Neuronal stem cell (in vitro differentiated cells): ENCODE data around the gene PDGFRA.

ENCODE experiments used
- DNase-seq: peaks from one replicate; pipeline ENCODE4 v3.0.0-alpha.2; 2013; ENCODE audit warnings: low spot score
- H2AFZ ChIP-seq: one replicate; pipeline ENCODE4 v1.6.1; 2013; ENCODE audit warnings: mild to moderate bottlenecking, low read length, inconsistent platforms
- H2AK5ac ChIP-seq: 2 replicates; pipeline ENCODE4 v1.6.1; 2013; ENCODE audit warnings: low read depth, mild to moderate bottlenecking, inconsistent platforms, low read length, moderate library complexity, mixed read lengths
- H2BK120ac ChIP-seq: 2 replicates; pipeline ENCODE4 v1.6.1; 2013; ENCODE audit warnings: low read depth, mild to moderate bottlenecking, inconsistent platforms, low read length, moderate library complexity, mixed read lengths
- H2BK12ac ChIP-seq: one replicate; pipeline ENCODE4 v1.6.1; 2013; ENCODE audit warnings: low read length, inconsistent platforms
- H2BK15ac ChIP-seq: 2 replicates; pipeline ENCODE4 v1.6.1; 2013; ENCODE audit warnings: mild to moderate bottlenecking, low read length, inconsistent platforms, mixed read lengths
- H2BK5ac ChIP-seq: one replicate; pipeline ENCODE4 v1.6.1; 2013; ENCODE audit warnings: inconsistent platforms, mild to moderate bottlenecking, low read length, moderate library complexity
- H3K14ac ChIP-seq: one replicate; pipeline ENCODE4 v1.6.1; 2013; ENCODE audit warnings: low read length, inconsistent platforms
- H3K18ac ChIP-seq: 2 replicates; pipeline ENCODE4 v1.6.1; 2013; ENCODE audit warnings: low read length, inconsistent platforms
- H3K23ac ChIP-seq: 2 replicates; pipeline ENCODE4 v1.6.1; 2013; ENCODE audit warnings: low read depth, mild to moderate bottlenecking, mixed read lengths, low read length, inconsistent platforms; ENCODE audit not compliant: poor library complexity
- H3K27ac ChIP-seq: replicated peaks from 3 replicates; pipeline ENCODE4 v1.5.1; 2013; ENCODE audit warnings: low read length, inconsistent platforms
- H3K27me3 ChIP-seq, 3 experiments: 2 replicates each; pipeline ENCODE4 v1.6.1; 2013; ENCODE audit warnings: low read length in 3 of 3, mild to moderate bottlenecking in 2 of 3, inconsistent platforms in 1 of 3, low read depth in 1 of 3, mixed read lengths in 1 of 3, moderate library complexity in 1 of 3; ENCODE audit not compliant: control insufficient read depth in 3 of 3, insufficient read depth in 3 of 3
- H3K36me3 ChIP-seq, 2 donors: replicated peaks in 1 of 2; 2 replicates each; pipeline ENCODE4 v1.6.1; 2013; ENCODE audit warnings: low read length in 2 of 2; ENCODE audit not compliant: control insufficient read depth in 2 of 2, insufficient read depth in 2 of 2
- H3K4ac ChIP-seq: 2 replicates; pipeline ENCODE4 v1.6.1; 2013; ENCODE audit warnings: inconsistent platforms, mild to moderate bottlenecking, low read length, moderate library complexity
- H3K4me1 ChIP-seq, 2 donors: 1 replicate in 1 of 2; 2 replicates in 1 of 2; pipeline ENCODE4 v1.6.1; 2013; ENCODE audit warnings: low read length in 2 of 2, low read depth in 1 of 2; ENCODE audit not compliant: control insufficient read depth in 2 of 2, insufficient read depth in 1 of 2
- H3K4me2 ChIP-seq: one replicate; pipeline ENCODE4 v1.6.1; 2013; ENCODE audit warnings: mild to moderate bottlenecking, low read length, inconsistent platforms; ENCODE audit not compliant: insufficient read depth, poor library complexity, severe bottlenecking
- H3K4me3 ChIP-seq, 2 donors: 2 replicates each; pipeline ENCODE4 v1.5.1; 2013; ENCODE audit warnings: low read length in 2 of 2, mild to moderate bottlenecking in 2 of 2, inconsistent platforms in 1 of 2, moderate library complexity in 1 of 2
- H3K79me1 ChIP-seq: one replicate; pipeline ENCODE4 v1.6.1; 2013; ENCODE audit warnings: low read depth, mild to moderate bottlenecking, inconsistent platforms, low read length, moderate library complexity
- H3K9ac ChIP-seq: one replicate; pipeline ENCODE4 v1.6.1; 2013; ENCODE audit warnings: mild to moderate bottlenecking, low read depth, low read length, inconsistent platforms; ENCODE audit not compliant: poor library complexity
- H3K9me3 ChIP-seq, 2 donors: replicated peaks in 1 of 2; 2 replicates each; pipeline versions ENCODE3 to v1.6.1; 2013; ENCODE audit warnings: low read length in 2 of 2, mild to moderate bottlenecking in 2 of 2, inconsistent platforms in 1 of 2, low read depth in 1 of 2, mixed read lengths in 1 of 2, moderate library complexity in 1 of 2; ENCODE audit not compliant: control insufficient read depth in 2 of 2, insufficient read depth in 1 of 2
- H4K8ac ChIP-seq: one replicate; pipeline ENCODE4 v1.6.1; 2013; ENCODE audit warnings: low read depth, mild to moderate bottlenecking, inconsistent platforms, low read length, moderate library complexity
- H4K91ac ChIP-seq: one replicate; pipeline ENCODE4 v1.6.1; 2013; ENCODE audit warnings: low read length, low read depth, mild to moderate bottlenecking, inconsistent platforms; ENCODE audit not compliant: poor library complexity
- WGBS, 2 donors: extraction: QIAGEN DNeasy Blood & Tissue Kit; methylation state at CpG; one replicate each; pipeline ENCODE4 v1.1.7; 2013; ENCODE audit warnings: missing lambda C conversion rate in 2 of 2, mixed read lengths in 1 of 2; ENCODE audit not compliant: insufficient read length in 2 of 2, insufficient replicate concordance in 1 of 2; ENCODE audit errors: extremely low coverage in 2 of 2; 5-methylcytosine and 5-hydroxymethylcytosine counted together

Gene PDGFRA

GRCh38 chr4:54197926-54198325 lies 31.2 kb upstream of the PDGFRA start:
- no peak overlapping the region for H3K27ac ChIP-seq
- H4K8ac ChIP-seq, result no peak overlapping the region
- H3K36me3 ChIP-seq, result no peaks in the 10 kb centered on the region
- H3K18ac ChIP-seq, result no peak overlapping the region
- no peak overlapping the region for H3K9ac ChIP-seq
- DNase-seq, result no peak
- H3K79me1 ChIP-seq, result no peaks in the 10 kb centered on the region
- H3K9me3 ChIP-seq, result no peaks in the 10 kb centered on the region
- no peak overlapping the region for H2AK5ac ChIP-seq
- peaks cover 2 to 6% of the 10 kb centered on the region in 2 donors for H3K4me1 ChIP-seq
- no peak overlapping the region for H2BK120ac ChIP-seq
- H3K14ac ChIP-seq, result no peak overlapping the region
- no peak overlapping the region for H2BK5ac ChIP-seq
- no CpG with 5 or more reads among the region's 2 CpGs for WGBS, 2 donors
- H3K4me2 ChIP-seq, result no peak overlapping the region
- no peak overlapping the region for H2BK12ac ChIP-seq
- no peak overlapping the region for H4K91ac ChIP-seq
- H2AFZ ChIP-seq, result peak overlapping the region; percentile 83
- H3K4ac ChIP-seq, result no peak overlapping the region
- H3K23ac ChIP-seq, result no peak overlapping the region
- H3K4me3 ChIP-seq, result no peak overlapping the region
- H2BK15ac ChIP-seq, result no peak overlapping the region
- no peaks in the 10 kb centered on the region for H3K27me3 ChIP-seq

- Histone ChIP-seq H4K8ac (no peak overlapping the region), H3K4me3 (no peak overlapping the region), H2AFZ (no peak overlapping the region), H2AK5ac (no peak overlapping the region), H2BK15ac (no peak overlapping the region), H2BK5ac (no peak overlapping the region), H3K4me1 (peaks cover 2 to 6% of the 10 kb centered on the region in 2 donors), H3K23ac (no peak overlapping the region), H3K79me1 (no peaks in the 10 kb centered on the region), H3K14ac (no peak overlapping the region), H3K9me3 (no peaks in the 10 kb centered on the region), H3K27ac (no peak overlapping the region), H4K91ac (no peak overlapping the region), H3K4me2 (no peak overlapping the region), H3K4ac (no peak overlapping the region), H2BK12ac (no peak overlapping the region), H3K27me3 (no peaks in the 10 kb centered on the region), H3K9ac (no peak overlapping the region), H2BK120ac (no peak overlapping the region), H3K18ac (no peak overlapping the region), H3K36me3 (no peaks in the 10 kb centered on the region)
- no CpG with 5 or more reads among the region's 5 CpGs for WGBS, 2 donors
- no peak for DNase-seq
Measured at GRCh38 chr4:54199919-54200318, 29.2 kb upstream of the PDGFRA start.

- H3K23ac ChIP-seq, result no peak overlapping the region
- H2AFZ ChIP-seq, result no peak overlapping the region
- no peak overlapping the region for H3K9ac ChIP-seq
- H2BK120ac ChIP-seq, result no peak overlapping the region
- no peaks in the 10 kb centered on the region for H3K9me3 ChIP-seq
- H3K18ac ChIP-seq, result no peak overlapping the region
- H3K4me1 ChIP-seq, result no peaks in the 10 kb centered on the region
- no peak overlapping the region for H3K4me2 ChIP-seq
- no peak for DNase-seq
- H3K4me3 ChIP-seq, result no peak overlapping the region
- peaks cover 0 to 7% (median 0%) of the 10 kb centered on the region in 3 experiments for H3K27me3 ChIP-seq
- no peak overlapping the region for H4K91ac ChIP-seq
- no peak overlapping the region for H3K27ac ChIP-seq
- H2BK15ac ChIP-seq, result no peak overlapping the region
- H2BK12ac ChIP-seq, result no peak overlapping the region
- no peak overlapping the region for H4K8ac ChIP-seq
- no peak overlapping the region for H3K14ac ChIP-seq
- no peak overlapping the region for H2AK5ac ChIP-seq
- no peaks in the 10 kb centered on the region for H3K36me3 ChIP-seq
- no peak overlapping the region for H3K4ac ChIP-seq
- WGBS, 2 donors, result no CpG with 5 or more reads among the region's 2 CpGs
- no peak overlapping the region for H2BK5ac ChIP-seq
- H3K79me1 ChIP-seq, result no peaks in the 10 kb centered on the region
Measured at GRCh38 chr4:54209617-54210016, 19.5 kb upstream of the PDGFRA start.

GRCh38 chr4:54213001-54213400 lies 16.1 kb upstream of the PDGFRA start:
- Histone ChIP-seq H3K9ac (no peak overlapping the region), H4K8ac (no peak overlapping the region), H3K9me3 (no peaks in the 10 kb centered on the region), H3K4me1 (no peaks in the 10 kb centered on the region), H2BK5ac (no peak overlapping the region), H3K4me3 (no peak overlapping the region), H3K23ac (no peak overlapping the region), H2BK12ac (no peak overlapping the region), H2BK120ac (no peak overlapping the region), H4K91ac (no peak overlapping the region), H3K18ac (no peak overlapping the region), H3K4me2 (no peak overlapping the region), H3K27ac (no peak overlapping the region), H3K14ac (no peak overlapping the region), H3K36me3 (no peaks in the 10 kb centered on the region), H3K4ac (no peak overlapping the region), H3K27me3 (peaks cover 0 to 16% (median under 1%) of the 10 kb centered on the region in 3 experiments), H2BK15ac (no peak overlapping the region), H3K79me1 (no peaks in the 10 kb centered on the region), H2AK5ac (no peak overlapping the region), H2AFZ (no peak overlapping the region)
- DNase-seq, result no peak
- WGBS, 2 donors, result no CpG with 5 or more reads among the region's 3 CpGs
